DOHH2 (cell line): ENCODE results near the gene CARMIL1.

Experiments
- CTCF ChIP-seq: fragments of 200-600 bp; sonication (generic); IDR thresholded peaks from one replicate; pipeline ENCODE4 v1.5.1; 2014; ENCODE audit warnings: antibody characterized with exemption, mild to moderate bottlenecking, low read depth, low read length; ENCODE audit not compliant: poor library complexity, severe bottlenecking
- EZH2phosphoT487 ChIP-seq: fragments of 200-600 bp; sonication (generic); IDR thresholded peaks from 2 replicates; pipeline ENCODE4 v1.6.1; 2017; ENCODE audit warnings: borderline replicate concordance, mild to moderate bottlenecking, antibody characterized with exemption, low read length, moderate library complexity, mixed read lengths

GRCh38 chr6:25630508-25631278 lies 351.5 kb downstream of the CARMIL1 start:
- TF ChIP-seq CTCF (no peak), EZH2phosphoT487 (no peak)
